K562 (cell line): ENCODE measurements around the gene IQUB. TPM values are rescaled to one million over a fixed set of nuclear protein-coding genes. Genes with fewer than 3 reads are reported as not detected.

Source experiments
- ATF2 ChIP-seq: sonication (generic); formaldehyde crosslinking; IDR thresholded peaks from 2 replicates; pipeline ENCODE4 v1.8.1; 2022; ENCODE audit warnings: missing genetic modification reagents
- ATF6 ChIP-seq: sonication (generic); formaldehyde crosslinking; IDR thresholded peaks from 2 replicates; pipeline ENCODE4 v1.4.0; 2020; ENCODE audit warnings: mild to moderate bottlenecking, missing genetic modification reagents
- CUX1 ChIP-seq: fragments of 200-800 bp; sonication (Bioruptor generic); IDR thresholded peaks from 2 replicates; pipeline ENCODE4 v1.6.1; 2016; ENCODE audit warnings: missing genetic modification characterization, missing compliant biosample characterization
- HSF4 ChIP-seq: fragments of 250-450 bp; sonication (Bioruptor Pico); IDR thresholded peaks from 2 replicates; pipeline ENCODE4 v2.1.2; 2022; ENCODE audit warnings: mild to moderate bottlenecking, moderate library complexity, borderline replicate concordance
- KAT8 ChIP-seq: fragments of 450-650 bp; IDR thresholded peaks from 2 replicates; pipeline ENCODE4 v1.6.1; 2016; ENCODE audit warnings: low read depth, mild to moderate bottlenecking
- MLLT1 ChIP-seq, 2 experiments: fragments of 450-650 bp; IDR thresholded peaks; 2 replicates each; pipeline ENCODE4 v1.6.1; 2016
- PKNOX1 ChIP-seq: fragments of 450-650 bp; IDR thresholded peaks from 2 replicates; pipeline ENCODE4 v1.6.1; 2016
- RBM34 ChIP-seq: fragments of 200-400 bp; formaldehyde crosslinking; IDR thresholded peaks from 2 replicates; pipeline ENCODE4 v1.6.1; 2018; ENCODE audit warnings: low read length, borderline replicate concordance; ENCODE audit not compliant: insufficient read depth
- SP2 ChIP-seq: IDR thresholded peaks from 2 replicates; pipeline ENCODE4 v1.6.1; 2011; ENCODE audit warnings: mild to moderate bottlenecking, low read depth, low read length, moderate library complexity; ENCODE audit not compliant: poor library complexity, severe bottlenecking; ENCODE audit errors: extremely low read depth
- ZBTB11 ChIP-seq, 3 experiments: fragments of 200-800 bp in 1 of 3; fragments of 250-450 bp in 1 of 3; fragments of 450-650 bp in 1 of 3; sonication (Bioruptor Pico) in 1 of 3; sonication (Bioruptor generic) in 1 of 3; formaldehyde crosslinking in 1 of 3; IDR thresholded peaks; 2 replicates each; pipeline versions ENCODE4 v1.6.1 to v1.8.0; 2016 to 2022; ENCODE audit warnings: mild to moderate bottlenecking in 2 of 3, missing genetic modification characterization in 2 of 3, missing compliant biosample characterization in 1 of 3, moderate library complexity in 1 of 3
- ZNF696 ChIP-seq: fragments of 250-450 bp; sonication (Bioruptor Pico); conservative IDR thresholded peaks from 2 replicates; pipeline ENCODE4 v1.4.0; 2020; ENCODE audit warnings: mild to moderate bottlenecking, moderate library complexity
- polyA plus RNA-seq, 8 experiments: library from polyadenylated mRNA; depleted of rRNA in 4 of 8; stranded (reverse) in 5 of 8; unstranded in 3 of 8; fragments of >200 nt; fragmentation: Nextera tagmentation in 2 of 8; fragmentation: Illumina TruSeq in 1 of 8; extraction: Ambion mirVana in 2 of 8; extraction: Trizol in 1 of 8; gene quantifications; 2 replicates each; pipeline versions ENCODE4 v1.2.1 to v1.2.3, GENCODE V29; 2011 to 2014; ENCODE audit warnings: inconsistent platforms in 1 of 8, missing spikeins in 1 of 8
- total RNA-seq, 7 experiments: library from RNA; depleted of rRNA in 6 of 7; stranded (reverse); fragments of >200 nt in 6 of 7; fragmentation: Illumina TruSeq in 2 of 7; extraction: Trizol in 2 of 7; gene quantifications; 2 replicates each; pipeline versions ENCODE4 v1.2.1 to v1.2.3, GENCODE V29; 2011 to 2021; ENCODE audit warnings: low replicate concordance in 1 of 7

Gene IQUB
- total and polyA plus RNA-seq, 9 of the 15 experiments (the other 6 are each of a cell fraction or from before 2014, with no cell fraction given), result 0.62 to 2.6 (median 1.4) TPM

GRCh38 chr7:123498601-123499000 lies 35.8 kb downstream of the IQUB start (continued):
- no peak for TF ChIP-seq CUX1 (CRISPR knock-in tag)
- TF ChIP-seq ATF6 (CRISPR knock-in tag), result no peak
- TF ChIP-seq ZNF696 (CRISPR knock-in tag), result no peak
- TF ChIP-seq PKNOX1, result peak; percentile 41; the same call in 1 of the 2 replicates
- TF ChIP-seq HSF4 (CRISPR knock-in tag), result no peak
- no peak for TF ChIP-seq MLLT1 (IDR thresholded peaks at IDR 0.05)
- TF ChIP-seq RBM34, result no peak
- TF ChIP-seq SP2, result no peak
- no peak for TF ChIP-seq ZBTB11 (CRISPR knock-in tag; IDR thresholded peaks at IDR 0.05)
- TF ChIP-seq KAT8, result no peak
- TF ChIP-seq ATF2 (CRISPR knock-in tag), result no peak
